LNCaP clone FGC (cell line): ENCODE data around the gene TINCR.

Source experiments
- DNase-seq: peaks from one replicate; pipeline ENCODE4 v3.0.0-alpha.2; 2011; ENCODE audit warnings: low read depth
- H3K4me3 ChIP-seq: 2 replicates; pipeline ENCODE4 v1.5.1; 2011; ENCODE audit warnings: mild to moderate bottlenecking, low read depth, low read length, control low read depth
- CTCF ChIP-seq: IDR thresholded peaks from 2 replicates; pipeline ENCODE4 v1.5.1; 2012; ENCODE audit warnings: mild to moderate bottlenecking; ENCODE audit not compliant: control insufficient read depth, insufficient read depth; ENCODE audit errors: extremely low read depth

The TINCR gene

GRCh38 chr19:5580161-5580571 is 12.4 kb upstream of the TINCR start:
- no peak for DNase-seq
- H3K4me3 ChIP-seq: no peak overlapping the region
- no peak for TF ChIP-seq CTCF

- H3K4me3 ChIP-seq: no peak overlapping the region
- no peak for DNase-seq
- TF ChIP-seq CTCF: no peak
Observed at GRCh38 chr19:5579697-5580096, 11.9 kb upstream of the TINCR start.

- no peak for DNase-seq
- TF ChIP-seq CTCF: no peak
Observed at GRCh38 chr19:5579286-5579685, 11.5 kb upstream of the TINCR start.

GRCh38 chr19:5578097-5578846 is 10.5 kb upstream of the TINCR start:
- DNase-seq: no peak
- peak overlapping the region; percentile 51 for H3K4me3 ChIP-seq
- TF ChIP-seq CTCF: peak; percentile 92

More at GRCh38 chr19:5579286-5579685, 11.5 kb upstream of the TINCR start:
- H3K4me3 ChIP-seq: no peak overlapping the region

- DNase-seq: no peak
- TF ChIP-seq CTCF: no peak
- no peak overlapping the region for H3K4me3 ChIP-seq
Observed at GRCh38 chr19:5575590-5575989, 7.8 kb upstream of the TINCR start.

GRCh38 chr19:5572556-5573286 is 5.0 kb upstream of the TINCR start:
- no peak for DNase-seq
- no peak overlapping the region for H3K4me3 ChIP-seq
- TF ChIP-seq CTCF: no peak
